ENCODE measurements around the gene C14orf39.

The C14orf39 gene

GRCh38 chr14:60485598-60486251 is at the start of gene C14orf39:
Gene C14orf39, minus strand, starts transcription at chr14:60486063. Its CDS starts 985 bp downstream, at chr14:60485078.
- DNase-seq = no peak

GRCh38 chr14:60532442-60532841 is 46.6 kb upstream of the C14orf39 start:
- DNase-seq = no peak

- no peak for DNase-seq
Measured at GRCh38 chr14:60515511-60516289, 29.8 kb upstream of the C14orf39 start.

GRCh38 chr14:60514741-60515491 is 29.1 kb upstream of the C14orf39 start:
- DNase-seq = no peak

GRCh38 chr14:60514378-60514740 is 28.5 kb upstream of the C14orf39 start:
- DNase-seq = no peak

- no peak for DNase-seq
Measured at GRCh38 chr14:60512973-60513571, 27.2 kb upstream of the C14orf39 start.

GRCh38 chr14:60512126-60512525 is 26.3 kb upstream of the C14orf39 start:
- DNase-seq = no peak

GRCh38 chr14:60510951-60511599 is 25.2 kb upstream of the C14orf39 start:
- no peak for DNase-seq

GRCh38 chr14:60510254-60510950 is 24.5 kb upstream of the C14orf39 start:
- no peak for DNase-seq

GRCh38 chr14:60509438-60510253 is 23.8 kb upstream of the C14orf39 start:
- no peak for DNase-seq

- no peak for DNase-seq
Measured at GRCh38 chr14:60508707-60509437, 23.0 kb upstream of the C14orf39 start, which contains the start of gene SIX6. Gene SIX6, plus strand, starts transcription at chr14:60509146. Its CDS starts 253 bp downstream, at chr14:60509399.

- DNase-seq = no peak
Measured at GRCh38 chr14:60508363-60508706, 22.5 kb upstream of the C14orf39 start.

GRCh38 chr14:60506985-60507829 is 21.3 kb upstream of the C14orf39 start:
- no peak for DNase-seq

- no peak for DNase-seq
Measured at GRCh38 chr14:60506462-60506984, 20.7 kb upstream of the C14orf39 start.

GRCh38 chr14:60506010-60506409 is 20.1 kb upstream of the C14orf39 start:
- DNase-seq = no peak

- no peak for DNase-seq
Measured at GRCh38 chr14:60505448-60505847, 19.6 kb upstream of the C14orf39 start.

- no peak for DNase-seq
Measured at GRCh38 chr14:60502541-60502940, 16.7 kb upstream of the C14orf39 start.

- no peak for DNase-seq
Measured at GRCh38 chr14:60495946-60496345, 10.1 kb upstream of the C14orf39 start.

GRCh38 chr14:60490270-60490669 is 4.4 kb upstream of the C14orf39 start:
- DNase-seq = no peak

Data from CD4-positive, alpha-beta T cell treated with Interleukin-1 beta for 1 hour (primary cell).